ENCODE measurements around the gene NMU. TPM values are rescaled to one million over a fixed set of nuclear protein-coding genes. Genes with fewer than 3 reads are reported as not detected.

NMU gene
- total and polyA plus RNA-seq, 9 of the 15 experiments (the other 6 are each of a cell fraction or from before 2014, with no cell fraction given) = 73.8 to 846 (median 599) TPM

GRCh38 chr4:55545641-55546505 lies 90.2 kb downstream of the NMU start (continued):
- TF ChIP-seq CLOCK (CRISPR knock-in tag; IDR thresholded peaks at IDR 0.05; ENCODE audit: borderline replicate concordance) = no peak
- TF ChIP-seq NELFE (IDR thresholded peaks at IDR 0.05; ENCODE audit: insufficient read depth, insufficient read length) = no peak
- no peak for TF ChIP-seq ZNF217 (CRISPR knock-in tag; IDR thresholded peaks at IDR 0.05)
- TF ChIP-seq TRIM28 (IDR thresholded peaks at IDR 0.05) = no peak
- no peak for TF ChIP-seq HMG20B (CRISPR knock-in tag; IDR thresholded peaks at IDR 0.05)
- TF ChIP-seq HINFP (tag; conservative IDR thresholded peaks at IDR 0.05; ENCODE audit: low read depth) = no peak
- peak; percentile 63 for TF ChIP-seq ATF7 (IDR thresholded peaks at IDR 0.05)
- no peak for TF ChIP-seq EWSR1 (IDR thresholded peaks at IDR 0.05; ENCODE audit: borderline replicate concordance, low read depth, partially characterized antibody)
- TF ChIP-seq PHF20 (IDR thresholded peaks at IDR 0.05; ENCODE audit: partially characterized antibody) = no peak
- no peak for TF ChIP-seq STAG1 (CRISPR knock-in tag; IDR thresholded peaks at IDR 0.05; ENCODE audit: borderline replicate concordance)
- peak; percentile 81 for TF ChIP-seq ELF2 (CRISPR knock-in tag; IDR thresholded peaks at IDR 0.05)
- no peak for TF ChIP-seq THRA (IDR thresholded peaks at IDR 0.05)
- no peak for TF ChIP-seq FOXJ2 (tag; IDR thresholded peaks at IDR 0.05)
- TF ChIP-seq KLF1 (tag; IDR thresholded peaks at IDR 0.05) = no peak
- TF ChIP-seq ZBTB26 (CRISPR knock-in tag; IDR thresholded peaks at IDR 0.05) = no peak
- no peak for TF ChIP-seq ZNF184 (CRISPR knock-in tag; IDR thresholded peaks at IDR 0.05)
- TF ChIP-seq ZNF445 (CRISPR knock-in tag; IDR thresholded peaks at IDR 0.05; ENCODE audit: low read depth) = no peak
- TF ChIP-seq ZNF507 (tag; conservative IDR thresholded peaks at IDR 0.05) = no peak
- no peak for TF ChIP-seq ATF4 (CRISPR knock-in tag; IDR thresholded peaks at IDR 0.05)
- TF ChIP-seq ZNF134 (CRISPR knock-in tag; conservative IDR thresholded peaks at IDR 0.05) = no peak; the same call in 1 of the 2 replicates
- TF ChIP-seq NCOA1 (IDR thresholded peaks at IDR 0.05; ENCODE audit: low read depth) = peak; percentile 77; the same call in 1 of the 2 replicates
- no peak for TF ChIP-seq ZNF24 (IDR thresholded peaks at IDR 0.05)

Data from K562 (cell line).